Right atrium auricular region (tissue), 2 donors: ENCODE measurements around the gene ABCA4. TPM values are rescaled to one million over a fixed set of nuclear protein-coding genes. Genes with fewer than 3 reads are reported as not detected.

Experiments
- DNase-seq: peaks from one replicate; pipeline ENCODE4 v3.0.0-alpha.2; 2019; ENCODE audit warnings: low spot score
- H3K27ac ChIP-seq, 2 donors: fragments of 200-600 bp; sonication (generic); 1 replicate in 1 of 2; 2 replicates in 1 of 2; pipeline ENCODE4 v1.5.1; 2016 to 2019
- H3K27me3 ChIP-seq, 2 donors: fragments of 200-600 bp; sonication (generic); one replicate each; pipeline versions ENCODE4 v1.5.1 to v1.6.0; 2017 to 2019
- H3K36me3 ChIP-seq: fragments of 200-600 bp; sonication (generic); one replicate; pipeline ENCODE4 v1.5.1; 2016
- H3K4me1 ChIP-seq, 2 donors: fragments of 200-600 bp; sonication (generic); one replicate each; pipeline versions ENCODE4 v1.5.1 to v1.6.0; 2017 to 2019
- H3K4me3 ChIP-seq, 2 donors: fragments of 200-600 bp; sonication (generic); 1 replicate in 1 of 2; 2 replicates in 1 of 2; pipeline ENCODE4 v1.5.1; 2017 to 2019; ENCODE audit warnings: mild to moderate bottlenecking in 1 of 2, moderate library complexity in 1 of 2
- H3K9me3 ChIP-seq, 2 donors: fragments of 200-600 bp; sonication (generic); one replicate each; pipeline ENCODE4 v1.5.1; 2019
- total RNA-seq, 2 donors: library from RNA; depleted of rRNA; stranded (reverse); fragments of >200 nt; gene quantifications; one replicate each; pipeline ENCODE4 v1.1.0, GENCODE V29; 2016
- TF ChIP-seq, protein P1 (sequence below), 2 donors: fragments of 200-600 bp; sonication (generic); IDR thresholded peaks; one replicate each; pipeline ENCODE4 v1.5.1; 2019; ENCODE audit warnings: antibody characterized with exemption in 2 of 2

The ABCA4 gene
- total RNA-seq, 2 donors from 2014 or later: 0.51 TPM; not detected in 1

DNA sequence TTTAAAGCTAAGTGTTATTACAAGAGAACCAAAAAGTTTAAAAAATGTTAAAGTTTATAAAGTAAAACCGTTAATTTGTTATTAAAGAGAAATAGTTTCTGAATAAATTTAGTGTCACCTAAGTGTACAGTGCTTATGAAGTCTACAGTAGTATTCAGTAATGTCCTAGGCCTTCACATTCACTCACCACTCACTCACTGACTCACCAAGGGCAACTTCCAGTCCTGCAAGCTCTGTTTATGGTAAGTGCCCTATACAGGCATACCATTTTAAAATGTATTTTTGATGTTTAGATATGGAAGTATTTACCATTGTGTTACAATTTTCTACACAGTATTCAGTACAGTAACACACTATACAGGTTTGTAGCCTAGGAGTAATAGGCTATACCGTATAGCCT is 151.6 kb downstream of the ABCA4 start:
- no peaks in the 10 kb centered on the region for H3K27me3 ChIP-seq
- H3K4me1 ChIP-seq: peaks cover 0 to 4% of the 10 kb centered on the region in 2 donors
- DNase-seq: no peak
- TF ChIP-seq, protein P1, sequence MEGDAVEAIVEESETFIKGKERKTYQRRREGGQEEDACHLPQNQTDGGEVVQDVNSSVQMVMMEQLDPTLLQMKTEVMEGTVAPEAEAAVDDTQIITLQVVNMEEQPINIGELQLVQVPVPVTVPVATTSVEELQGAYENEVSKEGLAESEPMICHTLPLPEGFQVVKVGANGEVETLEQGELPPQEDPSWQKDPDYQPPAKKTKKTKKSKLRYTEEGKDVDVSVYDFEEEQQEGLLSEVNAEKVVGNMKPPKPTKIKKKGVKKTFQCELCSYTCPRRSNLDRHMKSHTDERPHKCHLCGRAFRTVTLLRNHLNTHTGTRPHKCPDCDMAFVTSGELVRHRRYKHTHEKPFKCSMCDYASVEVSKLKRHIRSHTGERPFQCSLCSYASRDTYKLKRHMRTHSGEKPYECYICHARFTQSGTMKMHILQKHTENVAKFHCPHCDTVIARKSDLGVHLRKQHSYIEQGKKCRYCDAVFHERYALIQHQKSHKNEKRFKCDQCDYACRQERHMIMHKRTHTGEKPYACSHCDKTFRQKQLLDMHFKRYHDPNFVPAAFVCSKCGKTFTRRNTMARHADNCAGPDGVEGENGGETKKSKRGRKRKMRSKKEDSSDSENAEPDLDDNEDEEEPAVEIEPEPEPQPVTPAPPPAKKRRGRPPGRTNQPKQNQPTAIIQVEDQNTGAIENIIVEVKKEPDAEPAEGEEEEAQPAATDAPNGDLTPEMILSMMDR (IDR thresholded peaks at IDR 0.05): no peak
- no peak overlapping the region for H3K27ac ChIP-seq
- H3K9me3 ChIP-seq: no peaks in the 10 kb centered on the region
- no peak overlapping the region for H3K4me3 ChIP-seq
- no peaks in the 10 kb centered on the region for H3K36me3 ChIP-seq

DNA sequence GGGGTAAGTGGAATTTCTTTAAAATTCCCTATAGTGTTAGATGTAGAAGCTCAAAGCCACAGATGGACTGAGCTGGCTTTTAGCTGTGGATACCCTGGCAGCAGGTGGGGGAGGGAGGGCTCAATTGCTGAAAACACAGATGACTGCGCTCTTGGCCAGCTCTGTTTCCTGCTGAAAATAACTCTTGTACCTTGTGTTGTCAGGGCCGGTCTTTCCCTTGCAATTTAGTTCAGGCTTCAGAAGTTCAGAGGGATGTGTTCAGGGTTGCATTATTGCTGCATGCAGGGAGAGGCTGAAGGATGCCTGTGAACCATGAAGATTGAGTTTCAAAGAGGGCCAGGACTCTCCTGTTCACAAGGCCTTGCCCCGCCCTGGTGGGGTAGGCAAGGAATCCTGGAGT is 153.6 kb downstream of the ABCA4 start:
- Histone ChIP-seq H3K4me3 (no peak overlapping the region), H3K27ac (no peak overlapping the region), H3K27me3 (no peaks in the 10 kb centered on the region), H3K4me1 (peaks cover 0 to 4% of the 10 kb centered on the region in 2 donors), H3K9me3 (no peaks in the 10 kb centered on the region), H3K36me3 (no peaks in the 10 kb centered on the region)
- DNase-seq: no peak
- TF ChIP-seq, protein P1 (IDR thresholded peaks at IDR 0.05): no peak

DNA sequence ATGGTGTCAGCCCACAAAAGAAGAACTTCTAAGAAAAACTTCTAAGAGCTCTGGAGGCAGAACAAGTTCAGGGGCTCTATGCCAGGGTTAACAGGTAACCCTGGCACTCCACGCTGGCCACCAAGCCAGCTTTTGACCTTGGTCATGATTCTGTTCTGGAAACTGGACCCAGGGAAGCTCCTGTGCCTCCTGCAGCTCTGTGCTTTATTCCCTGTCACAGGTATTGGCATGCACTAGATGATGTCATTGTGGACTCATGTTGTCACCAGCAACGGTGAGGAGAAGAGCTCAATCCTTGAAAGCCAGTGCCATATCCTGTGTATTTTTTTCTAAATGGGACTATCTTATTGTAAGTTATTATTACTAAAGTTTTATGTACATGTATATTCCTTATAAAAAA is 155.1 kb downstream of the ABCA4 start:
- no peak overlapping the region for H3K27ac ChIP-seq
- no peak for DNase-seq
- H3K36me3 ChIP-seq: no peaks in the 10 kb centered on the region
- H3K4me1 ChIP-seq: peaks cover 0 to 4% of the 10 kb centered on the region in 2 donors
- H3K4me3 ChIP-seq: no peak overlapping the region
- TF ChIP-seq, protein P1 (IDR thresholded peaks at IDR 0.05): no peak
- H3K9me3 ChIP-seq: no peaks in the 10 kb centered on the region
- H3K27me3 ChIP-seq: no peaks in the 10 kb centered on the region

DNA sequence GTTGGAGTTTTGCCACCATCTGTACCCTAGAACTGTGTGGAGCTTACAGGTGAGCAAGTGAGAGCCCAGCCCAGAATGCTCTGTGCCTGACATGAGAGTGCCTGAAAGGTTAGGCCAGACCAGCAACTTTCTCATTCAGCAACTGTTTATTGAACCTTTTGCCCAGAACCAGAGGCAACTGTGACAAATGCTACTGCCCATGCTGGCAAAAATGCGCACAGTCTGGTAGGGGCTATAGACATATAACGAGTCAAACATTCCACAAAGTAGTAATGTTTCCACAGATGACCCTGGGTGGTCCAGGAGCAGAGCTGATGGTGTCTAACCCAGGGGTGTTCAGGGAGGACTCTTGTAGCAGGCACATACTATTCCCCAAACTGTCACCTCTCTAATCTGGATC is 155.7 kb downstream of the ABCA4 start:
- Histone ChIP-seq H3K27ac (no peak overlapping the region), H3K9me3 (no peaks in the 10 kb centered on the region), H3K27me3 (no peaks in the 10 kb centered on the region), H3K4me1 (peaks cover 0 to 4% of the 10 kb centered on the region in 2 donors), H3K4me3 (no peak overlapping the region), H3K36me3 (no peaks in the 10 kb centered on the region)
- TF ChIP-seq, protein P1 (IDR thresholded peaks at IDR 0.05): no peak
- no peak for DNase-seq

DNA sequence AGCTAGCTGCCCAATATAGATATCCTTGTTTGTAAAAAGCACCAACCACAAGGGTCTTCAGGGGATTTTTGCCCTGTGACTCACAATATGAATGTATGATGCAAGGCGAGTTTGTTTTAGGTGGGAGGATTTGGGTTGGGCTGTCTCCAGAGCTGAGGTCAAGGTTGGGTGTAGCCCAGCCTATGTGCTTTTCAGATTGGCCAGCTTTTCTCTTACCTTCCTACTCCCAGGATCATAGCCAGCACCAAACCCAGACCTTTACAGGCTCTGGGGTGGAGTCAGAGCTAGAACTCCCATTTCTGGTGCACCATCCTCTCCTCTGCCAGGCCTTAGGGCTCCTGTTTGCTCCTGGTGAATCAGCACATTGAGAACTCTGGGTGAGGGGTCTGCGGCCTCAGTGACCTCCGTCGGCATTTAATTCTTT is 156.2 kb downstream of the ABCA4 start:
- Histone ChIP-seq H3K27me3 (no peaks in the 10 kb centered on the region), H3K4me1 (peaks cover 0 to 4% of the 10 kb centered on the region in 2 donors), H3K4me3 (no peak overlapping the region), H3K27ac (no peak overlapping the region), H3K9me3 (no peaks in the 10 kb centered on the region), H3K36me3 (no peaks in the 10 kb centered on the region)
- no peak for DNase-seq
- TF ChIP-seq, protein P1 (IDR thresholded peaks at IDR 0.05): no peak

DNA sequence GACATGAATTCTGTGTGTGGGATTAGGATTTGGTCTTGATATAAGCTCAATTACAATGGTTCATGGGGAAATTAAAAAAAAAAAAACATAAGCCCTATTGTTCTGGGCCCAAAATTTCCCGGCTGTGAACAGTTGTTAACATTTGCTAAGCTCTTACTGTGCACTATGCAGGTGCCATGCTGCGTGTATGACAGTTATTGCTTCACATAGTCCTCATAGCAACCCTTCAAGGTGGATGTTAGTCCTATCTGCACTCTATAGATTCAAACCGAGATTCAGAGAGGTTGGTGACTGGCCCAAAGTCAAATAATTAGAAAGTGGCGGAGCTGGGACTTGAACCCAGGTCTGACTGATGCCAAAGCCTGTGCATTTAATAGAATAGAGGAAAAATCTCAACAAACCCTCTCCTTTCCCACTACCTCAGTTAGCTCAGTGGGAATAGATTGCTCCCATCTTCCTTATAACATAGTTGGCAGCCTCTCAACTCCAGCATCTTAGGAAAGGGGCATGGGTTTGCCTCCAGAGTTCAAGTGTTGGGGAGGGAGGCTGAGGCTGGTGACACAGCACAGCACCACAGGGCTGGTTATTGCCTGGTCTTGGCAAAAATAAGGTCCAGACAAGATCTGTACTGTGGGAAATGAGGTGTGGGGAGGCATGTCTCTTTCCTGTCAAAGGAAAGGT is 156.7 kb downstream of the ABCA4 start:
- no peaks in the 10 kb centered on the region for H3K36me3 ChIP-seq
- H3K27ac ChIP-seq: no peak overlapping the region
- TF ChIP-seq, protein P1 (IDR thresholded peaks at IDR 0.05): no peak
- no peak overlapping the region for H3K4me3 ChIP-seq
- no peaks in the 10 kb centered on the region for H3K27me3 ChIP-seq
- H3K4me1 ChIP-seq: peaks cover 0 to 4% of the 10 kb centered on the region in 2 donors
- no peak for DNase-seq
- H3K9me3 ChIP-seq: no peaks in the 10 kb centered on the region
